CD14-positive monocyte (primary cell): ENCODE measurements around the gene BZW1. TPM values are rescaled to one million over a fixed set of nuclear protein-coding genes. Genes with fewer than 3 reads are reported as not detected.

Source experiments
- DNase-seq, 3 donors: peaks; one replicate each; pipeline ENCODE4 v3.0.0-alpha.2; 2011 to 2022
- H2AFZ ChIP-seq: 2 replicates; pipeline ENCODE4 v1.6.0; 2012; ENCODE audit warnings: mild to moderate bottlenecking, low read depth, low read length, inconsistent platforms; ENCODE audit not compliant: insufficient read depth, poor library complexity, severe bottlenecking
- H3K27ac ChIP-seq, 2 donors: 1 replicate in 1 of 2; 2 replicates in 1 of 2; pipeline ENCODE4 v1.5.1; 2012 to 2013; ENCODE audit warnings: low read length in 2 of 2, control low read depth in 1 of 2, inconsistent platforms in 1 of 2, low read depth in 1 of 2, mild to moderate bottlenecking in 1 of 2
- H3K27me3 ChIP-seq, 2 donors: one replicate each; pipeline versions ENCODE4 v1.6.0 to v1.6.1; 2011 to 2013; ENCODE audit warnings: low read length in 2 of 2; ENCODE audit not compliant: control insufficient read depth in 2 of 2, insufficient read depth in 2 of 2
- H3K36me3 ChIP-seq, 2 donors: replicated peaks in 1 of 2; 1 replicate in 1 of 2; 2 replicates in 1 of 2; pipeline versions ENCODE4 v1.5.1 to v1.6.1; 2012 to 2013; ENCODE audit warnings: low read length in 2 of 2, control low read depth in 1 of 2, inconsistent platforms in 1 of 2, mild to moderate bottlenecking in 1 of 2; ENCODE audit not compliant: insufficient read depth in 2 of 2, control insufficient read depth in 1 of 2
- H3K4me1 ChIP-seq, 2 donors: 1 replicate in 1 of 2; 2 replicates in 1 of 2; pipeline versions ENCODE4 v1.5.1 to v1.6.1; 2012 to 2013; ENCODE audit warnings: low read length in 2 of 2, control low read depth in 1 of 2, inconsistent platforms in 1 of 2, mild to moderate bottlenecking in 1 of 2, moderate library complexity in 1 of 2; ENCODE audit not compliant: insufficient read depth in 2 of 2, control insufficient read depth in 1 of 2
- H3K4me2 ChIP-seq: replicated peaks from 2 replicates; pipeline ENCODE3; 2012; ENCODE audit warnings: low read length, moderate library complexity, mild to moderate bottlenecking; ENCODE audit not compliant: poor library complexity, severe bottlenecking; ENCODE audit errors: extremely low read depth
- H3K4me3 ChIP-seq, 3 experiments: fragments of 200-600 bp in 1 of 3; sonication (generic) in 1 of 3; replicated peaks in 1 of 3; 1 replicate in 2 of 3; 2 replicates in 1 of 3; pipeline ENCODE4 v1.5.1; 2011 to 2013; ENCODE audit warnings: low read length in 3 of 3, mild to moderate bottlenecking in 3 of 3, control low read depth in 2 of 3, low read depth in 2 of 3, inconsistent platforms in 1 of 3, moderate library complexity in 1 of 3
- H3K79me2 ChIP-seq: 2 replicates; pipeline ENCODE4 v1.6.0; 2012; ENCODE audit warnings: mild to moderate bottlenecking, control low read depth, inconsistent platforms, low read length, moderate library complexity; ENCODE audit not compliant: insufficient read depth
- H3K9ac ChIP-seq: 2 replicates; pipeline ENCODE4 v1.6.0; 2017; ENCODE audit warnings: low read length, mild to moderate bottlenecking; ENCODE audit not compliant: insufficient read depth, poor library complexity, severe bottlenecking
- H3K9me3 ChIP-seq, 2 donors: replicated peaks in 1 of 2; 1 replicate in 1 of 2; 2 replicates in 1 of 2; pipeline versions ENCODE4 v1.5.1 to v1.6.1; 2012 to 2013; ENCODE audit warnings: low read length in 2 of 2, control low read depth in 1 of 2; ENCODE audit not compliant: control insufficient read depth in 1 of 2, insufficient read depth in 1 of 2
- H4K20me1 ChIP-seq: 2 replicates; pipeline ENCODE4 v1.6.0; 2012; ENCODE audit warnings: mild to moderate bottlenecking, low read length, control low read depth, moderate library complexity; ENCODE audit not compliant: insufficient read depth
- H3K27ac Mint-ChIP-seq, 7 donors: one replicate each; pipeline ENCODE4 v1.8.0; 2020; ENCODE audit warnings: mild to moderate bottlenecking in 7 of 7, mixed read lengths in 7 of 7, moderate library complexity in 6 of 7, inconsistent platforms in 2 of 7
- H3K27me3 Mint-ChIP-seq, 3 donors: one replicate each; pipeline ENCODE4 v1.8.0; 2021 to 2022; ENCODE audit warnings: low read depth in 3 of 3, mild to moderate bottlenecking in 3 of 3, mixed read lengths in 3 of 3, moderate library complexity in 3 of 3, inconsistent platforms in 1 of 3
- H3K36me3 Mint-ChIP-seq, 2 donors: one replicate each; pipeline ENCODE4 v1.8.0; 2020; ENCODE audit warnings: mixed read lengths in 2 of 2, inconsistent platforms in 1 of 2, mild to moderate bottlenecking in 1 of 2
- H3K4me1 Mint-ChIP-seq: one replicate; pipeline ENCODE4 v1.8.0; 2020; ENCODE audit warnings: mild to moderate bottlenecking, mixed read lengths
- H3K4me3 Mint-ChIP-seq, 2 donors: one replicate each; pipeline ENCODE4 v1.8.0; 2020; ENCODE audit warnings: mild to moderate bottlenecking in 2 of 2, mixed read lengths in 2 of 2, moderate library complexity in 1 of 2
- H3K9me3 Mint-ChIP-seq, 7 donors: one replicate each; pipeline ENCODE4 v1.8.0; 2020 to 2022; ENCODE audit warnings: mixed read lengths in 7 of 7, mild to moderate bottlenecking in 6 of 7, moderate library complexity in 6 of 7, inconsistent platforms in 2 of 7
- WGBS: methylation state at CpG from one replicate; pipeline ENCODE4 v1.1.5; 2013; ENCODE audit warnings: missing lambda C conversion rate; ENCODE audit not compliant: insufficient coverage; 5-methylcytosine and 5-hydroxymethylcytosine counted together
- intact Hi-C, 2 donors: fragments of 100-400 bp; cut with micrococcal nuclease; formaldehyde crosslinking; loops; one replicate each; pipeline versions ENCODE4 v1.15.0 to v1.15.1; 2023
- polyA plus RNA-seq, 3 donors: library from polyadenylated mRNA; depleted of rRNA in 1 of 3; unstranded in 2 of 3; stranded (reverse) in 1 of 3; fragments of 300-500 nt in 2 of 3; fragments of >200 nt in 1 of 3; fragmentation: Illumina TruSeq in 2 of 3; gene quantifications; 1 replicate in 2 of 3; 2 replicates in 1 of 3; pipeline ENCODE4 v1.2.3, GENCODE V29; 2012 to 2021
- TF ChIP-seq, protein P1 (sequence below): fragments of 200-600 bp; IDR thresholded peaks from one replicate; pipeline ENCODE4 v1.8.0; 2022; ENCODE audit warnings: antibody characterized with exemption, mild to moderate bottlenecking

The BZW1 gene
- polyA plus RNA-seq, 3 donors: 58.0 to 221 (median 202) TPM

DNA sequence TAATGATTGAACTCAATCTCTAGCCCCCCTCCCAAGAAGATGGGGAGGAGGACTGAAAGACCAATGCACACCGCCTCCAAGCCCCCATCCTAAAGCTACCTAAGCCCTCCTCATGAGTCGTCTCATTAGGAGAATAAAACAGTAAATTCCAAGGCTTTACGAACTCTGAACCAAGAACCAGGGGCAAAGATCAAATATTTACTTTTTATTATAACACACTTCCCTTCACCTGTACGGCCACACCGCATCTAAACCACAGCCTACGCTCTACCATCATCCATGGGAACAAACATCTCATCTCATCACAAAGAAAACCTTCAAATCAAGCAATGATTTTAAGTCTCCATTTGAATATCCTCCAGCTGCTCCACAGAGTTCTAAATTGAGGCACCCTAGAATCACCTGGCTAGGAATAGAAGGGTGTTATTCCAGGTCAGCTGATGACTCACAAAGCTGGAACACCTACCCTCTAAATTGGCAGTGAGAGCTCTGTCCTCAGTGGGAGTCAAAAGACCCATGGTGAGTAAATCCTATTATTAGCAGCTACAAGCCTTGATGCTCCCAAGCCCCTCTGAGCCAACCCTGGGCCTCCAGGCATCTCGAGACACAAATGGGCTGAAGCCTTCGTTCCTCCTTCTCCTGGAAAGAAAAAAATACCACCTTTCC lies 45.6 kb upstream of the BZW1 start:
- no peak overlapping the region for H3K4me3 Mint-ChIP-seq
- no peaks in the 10 kb centered on the region for H3K9me3 Mint-ChIP-seq
- no peak overlapping the region for H3K27ac Mint-ChIP-seq
- Histone ChIP-seq H3K27me3 (no peaks in the 10 kb centered on the region), H3K27ac (no peak overlapping the region), H4K20me1 (no peaks in the 10 kb centered on the region), H3K4me1 (peaks cover 0 to 4% of the 10 kb centered on the region in 2 donors), H3K79me2 (no peaks in the 10 kb centered on the region), H3K9ac (no peak overlapping the region), H3K9me3 (no peaks in the 10 kb centered on the region), H3K36me3 (no peaks in the 10 kb centered on the region), H2AFZ (no peak overlapping the region), H3K4me2 (no peak overlapping the region), H3K4me3 (no peak overlapping the region)
- no peak for DNase-seq
- TF ChIP-seq, protein P1, sequence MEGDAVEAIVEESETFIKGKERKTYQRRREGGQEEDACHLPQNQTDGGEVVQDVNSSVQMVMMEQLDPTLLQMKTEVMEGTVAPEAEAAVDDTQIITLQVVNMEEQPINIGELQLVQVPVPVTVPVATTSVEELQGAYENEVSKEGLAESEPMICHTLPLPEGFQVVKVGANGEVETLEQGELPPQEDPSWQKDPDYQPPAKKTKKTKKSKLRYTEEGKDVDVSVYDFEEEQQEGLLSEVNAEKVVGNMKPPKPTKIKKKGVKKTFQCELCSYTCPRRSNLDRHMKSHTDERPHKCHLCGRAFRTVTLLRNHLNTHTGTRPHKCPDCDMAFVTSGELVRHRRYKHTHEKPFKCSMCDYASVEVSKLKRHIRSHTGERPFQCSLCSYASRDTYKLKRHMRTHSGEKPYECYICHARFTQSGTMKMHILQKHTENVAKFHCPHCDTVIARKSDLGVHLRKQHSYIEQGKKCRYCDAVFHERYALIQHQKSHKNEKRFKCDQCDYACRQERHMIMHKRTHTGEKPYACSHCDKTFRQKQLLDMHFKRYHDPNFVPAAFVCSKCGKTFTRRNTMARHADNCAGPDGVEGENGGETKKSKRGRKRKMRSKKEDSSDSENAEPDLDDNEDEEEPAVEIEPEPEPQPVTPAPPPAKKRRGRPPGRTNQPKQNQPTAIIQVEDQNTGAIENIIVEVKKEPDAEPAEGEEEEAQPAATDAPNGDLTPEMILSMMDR: no peak
- intact Hi-C loops: no loop called here
- 98% methylated on average over 5 of the region's 8 CpGs for WGBS
- peaks cover 4 to 5% of the 10 kb centered on the region in 2 donors for H3K36me3 Mint-ChIP-seq
- no peaks in the 10 kb centered on the region for H3K4me1 Mint-ChIP-seq
- no peaks in the 10 kb centered on the region for H3K27me3 Mint-ChIP-seq

DNA sequence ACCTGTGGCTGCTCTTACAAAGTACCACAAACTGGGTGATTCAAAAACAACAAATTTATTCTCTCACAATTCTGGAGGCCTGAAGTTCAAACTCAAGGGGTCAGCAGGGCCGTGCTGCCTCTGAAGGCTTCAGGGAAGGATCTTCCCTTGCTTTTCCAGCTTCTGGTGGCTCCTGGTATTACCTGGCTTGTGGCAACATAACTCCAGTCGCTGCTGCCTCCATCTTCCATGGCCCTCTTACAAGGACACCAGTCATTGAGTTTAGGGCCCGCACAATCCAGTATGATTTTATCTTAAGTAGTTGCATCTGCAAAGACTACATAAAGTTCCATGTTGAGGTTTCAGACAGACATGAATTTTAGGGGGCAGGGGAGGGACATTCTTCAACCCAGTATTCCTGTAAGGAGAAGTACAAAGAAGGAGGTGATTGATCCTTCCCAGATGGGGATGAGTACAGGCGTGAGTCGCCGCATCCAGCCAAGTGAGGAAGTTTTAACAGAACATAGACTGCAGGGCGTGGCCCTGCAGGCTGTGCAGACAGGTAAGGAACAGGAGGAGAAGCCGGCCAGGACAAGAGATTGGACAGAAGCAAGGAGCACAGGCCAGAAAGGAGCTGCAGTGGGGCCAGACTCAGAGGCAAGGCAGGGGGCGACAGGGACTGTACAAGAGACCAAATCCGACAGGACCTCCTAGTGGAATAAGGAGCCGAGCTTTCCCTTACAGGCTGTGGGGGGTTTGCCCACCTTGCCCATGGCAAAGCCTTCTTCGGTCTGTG lies 44.4 kb upstream of the BZW1 start:
- H3K9me3 ChIP-seq: no peaks in the 10 kb centered on the region
- intact Hi-C loops: no loop called here
- Mint-ChIP-seq H3K36me3 (peaks cover 4 to 5% of the 10 kb centered on the region in 2 donors), H3K27me3 (no peaks in the 10 kb centered on the region), H3K4me1 (peaks cover under 1% of the 10 kb centered on the region), H3K27ac (peak overlapping the region in 2 of 7 donors; percentile 3 to 12), H3K4me3 (no peak overlapping the region), H3K9me3 (no peaks in the 10 kb centered on the region)
- H3K27ac ChIP-seq: no peak overlapping the region
- H3K4me2 ChIP-seq: no peak overlapping the region
- H3K79me2 ChIP-seq: no peaks in the 10 kb centered on the region
- no peak overlapping the region for H3K4me3 ChIP-seq
- TF ChIP-seq, protein P1: no peak
- H3K27me3 ChIP-seq: no peaks in the 10 kb centered on the region
- 96% methylated on average over 9 of the region's 12 CpGs for WGBS
- H3K9ac ChIP-seq: no peak overlapping the region
- H3K36me3 ChIP-seq: no peaks in the 10 kb centered on the region
- no peaks in the 10 kb centered on the region for H4K20me1 ChIP-seq
- DNase-seq: no peak
- peaks cover 0 to 16% of the 10 kb centered on the region in 2 donors for H3K4me1 ChIP-seq
- no peak overlapping the region for H2AFZ ChIP-seq
